Loucy (cell line): ENCODE data around the gene MAPT.

Experiments
- EZH2phosphoT487 ChIP-seq: fragments of 200-600 bp; IDR thresholded peaks from 2 replicates; pipeline ENCODE4 v1.6.1; 2018; ENCODE audit warnings: antibody characterized with exemption, mild to moderate bottlenecking, moderate library complexity, borderline replicate concordance
- TF ChIP-seq, protein P1 (sequence below): fragments of 200-600 bp; sonication (generic); conservative IDR thresholded peaks from 2 replicates; pipeline ENCODE4 v1.5.1; 2014; ENCODE audit warnings: mild to moderate bottlenecking, antibody characterized with exemption, low read length

DNA sequence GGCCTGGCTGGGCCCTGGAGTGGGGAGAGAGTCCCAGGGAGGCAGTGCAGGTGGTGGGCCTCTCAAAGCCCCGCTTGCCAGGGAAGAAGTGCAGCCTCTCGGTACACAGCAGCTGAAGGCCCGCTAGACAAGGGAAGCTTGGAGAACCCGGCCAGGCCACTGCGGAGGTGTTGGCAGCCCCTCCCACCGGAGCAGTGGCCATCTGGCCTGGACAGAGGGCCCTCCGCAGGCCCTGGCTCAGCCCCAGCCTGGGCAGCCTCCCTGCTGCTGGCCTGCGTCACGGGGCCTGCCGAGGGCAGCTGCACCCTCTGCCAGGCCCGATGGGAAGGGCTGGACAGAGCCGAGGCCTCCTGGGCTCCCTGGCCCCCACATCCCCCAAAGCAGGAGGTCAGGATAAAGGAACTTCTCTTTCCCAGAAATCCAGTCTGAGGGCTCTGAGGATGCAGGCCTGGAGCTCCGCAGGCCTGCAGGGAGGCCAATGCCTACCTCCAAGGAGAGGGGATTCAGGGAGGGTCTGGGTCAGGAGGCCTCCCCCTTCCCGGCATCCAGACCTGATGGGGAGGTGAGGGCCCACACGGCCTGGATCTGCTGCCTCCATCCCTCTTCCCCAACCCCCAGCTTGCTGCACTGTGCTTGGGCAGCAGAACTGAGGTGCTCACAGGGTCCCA lies 45.4 kb upstream of the MAPT start:
- TF ChIP-seq, protein P1, sequence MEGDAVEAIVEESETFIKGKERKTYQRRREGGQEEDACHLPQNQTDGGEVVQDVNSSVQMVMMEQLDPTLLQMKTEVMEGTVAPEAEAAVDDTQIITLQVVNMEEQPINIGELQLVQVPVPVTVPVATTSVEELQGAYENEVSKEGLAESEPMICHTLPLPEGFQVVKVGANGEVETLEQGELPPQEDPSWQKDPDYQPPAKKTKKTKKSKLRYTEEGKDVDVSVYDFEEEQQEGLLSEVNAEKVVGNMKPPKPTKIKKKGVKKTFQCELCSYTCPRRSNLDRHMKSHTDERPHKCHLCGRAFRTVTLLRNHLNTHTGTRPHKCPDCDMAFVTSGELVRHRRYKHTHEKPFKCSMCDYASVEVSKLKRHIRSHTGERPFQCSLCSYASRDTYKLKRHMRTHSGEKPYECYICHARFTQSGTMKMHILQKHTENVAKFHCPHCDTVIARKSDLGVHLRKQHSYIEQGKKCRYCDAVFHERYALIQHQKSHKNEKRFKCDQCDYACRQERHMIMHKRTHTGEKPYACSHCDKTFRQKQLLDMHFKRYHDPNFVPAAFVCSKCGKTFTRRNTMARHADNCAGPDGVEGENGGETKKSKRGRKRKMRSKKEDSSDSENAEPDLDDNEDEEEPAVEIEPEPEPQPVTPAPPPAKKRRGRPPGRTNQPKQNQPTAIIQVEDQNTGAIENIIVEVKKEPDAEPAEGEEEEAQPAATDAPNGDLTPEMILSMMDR, result no peak
- TF ChIP-seq EZH2phosphoT487, result no peak
